HepG2 (cell line): ENCODE results near the gene CYB5D1. TPM values are rescaled to one million over a fixed set of nuclear protein-coding genes. Genes with fewer than 3 reads are reported as not detected.

Source experiments
- ATAC-seq: fragments of 200-7000 bp; cut with Tn5 transposase; 3 replicates; pipeline ENCODE4 v1.9.1; 2020; ENCODE audit warnings: mild to moderate bottlenecking, moderate library complexity
- BruUV-seq: library from RNA; stranded (reverse); fragments of 400-500 nt; replicated peaks from 2 replicates; lab custom pipeline; 2021; lab: Mats Ljungman, UMichigan
- CTCF ChIA-PET: fragments of 300-600 bp; formaldehyde crosslinking; extraction: SDS; loops from one replicate; lab custom pipeline; 2021; ENCODE audit warnings: low total read pairs, inconsistent platforms, low intra/inter-chr PET ratio; lab: Yijun Ruan, JAX
- POLR2A ChIA-PET: fragments of 350-600 bp; sonication (Branson Sonifier 250); formaldehyde crosslinking; loops from one replicate; lab custom pipeline; 2020; ENCODE audit warnings: antibody characterized with exemption, inconsistent platforms; lab: Yijun Ruan, JAX
- DNase-seq: peaks from one replicate; pipeline ENCODE4 v3.0.0-alpha.2; 2015; ENCODE audit warnings: low spot score
- FAIRE-seq: peaks from 3 replicates; lab custom pipeline; 2011; peaks lifted over from hg19 to GRCh38; lab: Jason Lieb, UNC
- H2AFZ ChIP-seq: one replicate; pipeline ENCODE4 v1.6.1; 2011; ENCODE audit warnings: low read length, inconsistent platforms
- H3K27ac ChIP-seq: fragments of 300-600 bp; 3 replicates; pipeline ENCODE4 v1.8.0; 2011; ENCODE audit warnings: mixed run types, mild to moderate bottlenecking, mixed read lengths, low read length, inconsistent platforms; ENCODE audit not compliant: insufficient read depth; ENCODE audit errors: extremely low read length
- H3K27me3 ChIP-seq, 2 experiments: fragments of 200-600 bp in 1 of 2; 2 replicates in 1 of 2; 3 replicates in 1 of 2; pipeline versions ENCODE4 v1.6.0 to v1.8.0; 2011; ENCODE audit warnings: low read length in 2 of 2, mild to moderate bottlenecking in 2 of 2, moderate library complexity in 2 of 2, inconsistent platforms in 1 of 2; ENCODE audit not compliant: insufficient read depth in 2 of 2, control insufficient read depth in 1 of 2
- H3K36me3 ChIP-seq, 2 experiments: fragments of 200-600 bp in 1 of 2; replicated peaks in 1 of 2; 2 replicates in 1 of 2; 3 replicates in 1 of 2; pipeline versions ENCODE4 v1.5.1 to v1.8.0; 2011; ENCODE audit warnings: low read length in 2 of 2, inconsistent platforms in 1 of 2; ENCODE audit not compliant: insufficient read depth in 2 of 2, control insufficient read depth in 1 of 2
- H3K4me1 ChIP-seq: 2 replicates; pipeline ENCODE4 v1.5.1; 2012; ENCODE audit warnings: low read length, inconsistent platforms; ENCODE audit not compliant: insufficient read depth
- H3K4me2 ChIP-seq: 2 replicates; pipeline ENCODE4 v1.6.0; 2011; ENCODE audit warnings: low read depth, low read length, inconsistent platforms
- H3K4me3 ChIP-seq, 3 experiments: fragments of 200-600 bp in 1 of 3; sonication (generic), shearing (Covaris generic) in 1 of 3; replicated peaks in 1 of 3; 2 replicates each; pipeline ENCODE4 v1.5.1; 2011 to 2016; ENCODE audit warnings: low read length in 3 of 3, inconsistent platforms in 2 of 3, low read depth in 2 of 3, mild to moderate bottlenecking in 2 of 3, control low read depth in 1 of 3, mixed read lengths in 1 of 3; ENCODE audit not compliant: insufficient read depth in 1 of 3
- H3K79me2 ChIP-seq: one replicate; pipeline ENCODE4 v1.6.1; 2011; ENCODE audit warnings: low read length, inconsistent platforms; ENCODE audit not compliant: insufficient read depth
- H3K9ac ChIP-seq: 2 replicates; pipeline ENCODE4 v1.6.0; 2011; ENCODE audit warnings: mild to moderate bottlenecking, low read depth, low read length, inconsistent platforms; ENCODE audit not compliant: insufficient read depth
- H3K9me3 ChIP-seq: 2 replicates; pipeline ENCODE4 v1.5.1; 2012; ENCODE audit warnings: mild to moderate bottlenecking, low read length
- H4K20me1 ChIP-seq: 2 replicates; pipeline ENCODE4 v1.6.0; 2011; ENCODE audit warnings: inconsistent platforms, mild to moderate bottlenecking, low read length, moderate library complexity; ENCODE audit not compliant: insufficient read depth
- EEA1 ChIP-seq: sonication (generic); formaldehyde crosslinking; IDR thresholded peaks from 2 replicates; pipeline ENCODE4 v1.5.1; 2020; ENCODE audit warnings: mild to moderate bottlenecking, missing genetic modification reagents, borderline replicate concordance
- ELF4 ChIP-seq: sonication (generic); formaldehyde crosslinking; IDR thresholded peaks from 2 replicates; pipeline ENCODE4 v1.5.0; 2020; ENCODE audit warnings: missing genetic modification reagents, mild to moderate bottlenecking, moderate library complexity, borderline replicate concordance
- MTA1 ChIP-seq: sonication (generic); formaldehyde crosslinking; IDR thresholded peaks from 2 replicates; pipeline ENCODE4 v1.4.0; 2020; ENCODE audit warnings: missing genetic modification reagents, mild to moderate bottlenecking, borderline replicate concordance
- NFRKB ChIP-seq: fragments of 450-650 bp; IDR thresholded peaks from 2 replicates; pipeline ENCODE4 v1.6.1; 2017
- SOX6 ChIP-seq, 2 experiments: fragments of 450-650 bp in 1 of 2; sonication (generic) in 1 of 2; formaldehyde crosslinking in 1 of 2; IDR thresholded peaks; 2 replicates each; pipeline versions ENCODE4 v1.4.0 to v1.6.1; 2017 to 2020; ENCODE audit warnings: antibody characterized with exemption in 1 of 2, mild to moderate bottlenecking in 1 of 2, missing genetic modification reagents in 1 of 2
- TRAFD1 ChIP-seq: sonication (generic); formaldehyde crosslinking; IDR thresholded peaks from 2 replicates; pipeline ENCODE4 v1.5.1; 2020; ENCODE audit warnings: missing genetic modification reagents, mild to moderate bottlenecking, borderline replicate concordance
- ZBTB1 ChIP-seq: sonication (generic); formaldehyde crosslinking; IDR thresholded peaks from 2 replicates; pipeline ENCODE4 v1.4.0; 2020; ENCODE audit warnings: missing genetic modification reagents, borderline replicate concordance
- ZNF10 ChIP-seq: sonication (generic); formaldehyde crosslinking; IDR thresholded peaks from 2 replicates; pipeline ENCODE4 v1.4.0; 2020; ENCODE audit warnings: mild to moderate bottlenecking, low read depth, missing genetic modification reagents, borderline replicate concordance
- ZNF138 ChIP-seq: sonication (generic); formaldehyde crosslinking; IDR thresholded peaks from 2 replicates; pipeline ENCODE4 v1.5.0; 2020; ENCODE audit warnings: mild to moderate bottlenecking, low read depth, missing genetic modification reagents
- ZNF598 ChIP-seq: sonication (generic); formaldehyde crosslinking; IDR thresholded peaks from 2 replicates; pipeline ENCODE4 v1.5.1; 2020; ENCODE audit warnings: mild to moderate bottlenecking, missing genetic modification reagents, borderline replicate concordance
- WGBS: methylation state at CpG from one replicate; pipeline ENCODE4 v1.1.6; 2017; ENCODE audit warnings: low lambda C conversion rate; 5-methylcytosine and 5-hydroxymethylcytosine counted together
- in situ Hi-C: cut with HindIII; loops from 2 replicates; pipeline ENCODE4 v1.10.0; 2017; ENCODE audit warnings: low pct_unique_long_range_greater_than_20kb; ENCODE audit not compliant: extremely low pct_ligation_motif_present
- intact Hi-C: fragments of 100-400 bp; cut with micrococcal nuclease; formaldehyde crosslinking; loops from one replicate; pipeline ENCODE4 v1.10.0; 2022; ENCODE audit not compliant: unreplicated experiment
- polyA plus RNA-seq, 8 experiments: library from polyadenylated mRNA; depleted of rRNA in 3 of 8; stranded (reverse) in 7 of 8; unstranded in 1 of 8; fragments of >200 nt; fragmentation: Illumina TruSeq in 4 of 8; extraction: Trizol in 4 of 8; gene quantifications; 2 replicates each; pipeline versions ENCODE4 v1.2.1 to v1.2.3, GENCODE V29; 2011 to 2016; ENCODE audit warnings: low read depth in 4 of 8, missing spikeins in 1 of 8, mixed read lengths in 1 of 8; ENCODE audit not compliant: insufficient read depth in 1 of 8
- total RNA-seq, 5 experiments: library from RNA; depleted of rRNA; stranded (reverse); fragments of >200 nt; fragmentation: Illumina TruSeq; extraction: Trizol; gene quantifications; 2 replicates each; pipeline ENCODE4 v1.2.3, GENCODE V29; 2016; ENCODE audit warnings: low read depth in 1 of 5

CYB5D1 gene
- total and polyA plus RNA-seq, 2 of the 13 experiments (the other 11 are each of a cell fraction or from before 2014, with no cell fraction given), result 8.9 to 17.0 TPM

DNA sequence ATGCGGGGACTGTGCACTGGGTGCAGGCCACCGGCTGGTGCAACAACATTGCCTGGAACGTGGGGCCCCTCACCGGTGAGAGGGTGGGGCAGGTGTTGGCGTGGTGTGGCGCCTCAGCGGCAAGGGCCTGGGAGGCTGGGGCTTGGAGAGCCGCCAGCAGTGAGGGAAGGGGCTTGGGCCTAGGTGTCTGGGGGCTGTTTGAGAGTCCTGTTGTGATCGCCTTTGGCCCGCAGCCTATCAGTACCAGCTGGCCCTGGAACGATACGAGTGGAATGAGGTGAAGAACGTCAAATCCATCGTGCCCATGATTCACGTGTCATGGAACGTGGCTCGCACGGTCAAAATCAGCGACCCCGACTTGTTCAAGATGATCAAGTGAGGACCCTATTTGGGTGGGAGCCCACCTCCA lies 5.5 kb upstream of the CYB5D1 start:
- Histone ChIP-seq H3K4me2 (no peak overlapping the region), H4K20me1 (peaks cover 7% of the 10 kb centered on the region), H3K27me3 (no peaks in the 10 kb centered on the region), H3K36me3 (peaks cover 27 to 42% of the 10 kb centered on the region in 2 experiments), H3K27ac (no peak overlapping the region), H3K9me3 (no peaks in the 10 kb centered on the region), H3K79me2 (no peaks in the 10 kb centered on the region), H2AFZ (no peak overlapping the region)
- intact Hi-C loops, result no loop called here
- ChIA-PET CTCF (interaction anchor here (1.2 to 2.7 kb wide), 4 partner anchors 17 to 45 kb away, joined by 4 to 28 read pairs (median 5); no protein-coding TSS in a partner anchor), POLR2A (no interaction called here)
- in situ Hi-C loops, result no loop called here
- no TSS peak for BruUV-seq
- ATAC-seq, result no peak
- no peak for FAIRE-seq
- 98% methylated on average over 18 of the region's 20 CpGs for WGBS
- no peak for DNase-seq
- TF ChIP-seq ZNF598 (CRISPR knock-in tag), result 0 out of 2 replicates have a peak, but pooled peaks have one; percentile 12
- TF ChIP-seq SOX6 (IDR thresholded peaks at IDR 0.05), result no peak
- TF ChIP-seq SOX6 (CRISPR knock-in tag; IDR thresholded peaks at IDR 0.05), result no peak
- no peak for TF ChIP-seq TRAFD1 (CRISPR knock-in tag)
- TF ChIP-seq NFRKB, result no peak
- TF ChIP-seq EEA1 (CRISPR knock-in tag), result 0 out of 2 replicates have a peak, but pooled peaks have one; percentile 8
- no peak for TF ChIP-seq ZNF10
- no peak for TF ChIP-seq ZNF138 (CRISPR knock-in tag)
- no peak for TF ChIP-seq ELF4 (CRISPR knock-in tag)
- TF ChIP-seq ZBTB1 (CRISPR knock-in tag), result no peak
- no peak for TF ChIP-seq MTA1 (CRISPR knock-in tag)
- TF ChIP-seq, all 625 proteins: peak for 2
- no peak overlapping the region for H3K4me3 ChIP-seq
- peaks cover 15% of the 10 kb centered on the region for H3K4me1 ChIP-seq
- H3K9ac ChIP-seq, result no peak overlapping the region
